OCI-LY3 (cell line): Measurements from ENCODE around the gene AFTPH.

Source experiments
- EZH2phosphoT487 ChIP-seq: fragments of 200-600 bp; shearing (Covaris generic); IDR thresholded peaks from 2 replicates; pipeline ENCODE4 v1.6.1; 2018; ENCODE audit warnings: antibody characterized with exemption, mixed run types, low read depth
- TF ChIP-seq, protein P1 (sequence below): fragments of 200-600, 300-600 bp; sonication (generic); IDR thresholded peaks from 2 replicates; pipeline ENCODE4 v1.5.1; 2014; ENCODE audit warnings: antibody characterized with exemption, low read length, low read depth

DNA sequence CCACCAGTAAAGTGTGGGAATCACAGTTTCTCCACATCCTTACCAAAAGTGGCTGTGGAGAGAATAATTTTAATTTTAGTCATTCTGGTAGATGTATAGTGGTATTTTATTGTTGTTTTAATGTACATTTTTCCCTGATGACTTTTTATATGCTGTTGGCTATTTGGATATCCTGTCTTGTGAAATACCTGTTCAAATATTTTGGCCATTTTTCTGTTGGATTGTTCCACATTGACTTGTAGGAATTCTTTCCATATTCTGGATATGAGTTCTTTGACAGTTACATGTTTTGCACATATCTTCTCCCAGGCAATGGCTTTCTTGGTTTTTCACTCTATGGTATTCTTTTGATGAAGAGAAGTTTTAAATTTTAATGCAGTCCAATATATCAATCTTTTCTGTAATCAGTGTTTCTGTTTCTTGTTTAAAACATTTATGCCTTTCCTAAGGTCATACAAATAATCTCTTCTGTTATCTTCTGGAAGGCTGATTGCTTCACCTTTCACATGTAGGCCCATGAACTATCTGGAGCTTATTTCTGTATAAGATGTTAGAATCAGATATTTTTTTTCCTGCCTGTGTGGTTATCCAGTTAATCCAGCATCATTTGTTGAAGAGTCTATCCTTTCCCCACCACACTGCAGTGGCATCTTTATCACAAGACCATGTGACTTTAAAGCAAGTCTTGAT, 19.0 kb downstream of the AFTPH start:
- TF ChIP-seq, protein P1, sequence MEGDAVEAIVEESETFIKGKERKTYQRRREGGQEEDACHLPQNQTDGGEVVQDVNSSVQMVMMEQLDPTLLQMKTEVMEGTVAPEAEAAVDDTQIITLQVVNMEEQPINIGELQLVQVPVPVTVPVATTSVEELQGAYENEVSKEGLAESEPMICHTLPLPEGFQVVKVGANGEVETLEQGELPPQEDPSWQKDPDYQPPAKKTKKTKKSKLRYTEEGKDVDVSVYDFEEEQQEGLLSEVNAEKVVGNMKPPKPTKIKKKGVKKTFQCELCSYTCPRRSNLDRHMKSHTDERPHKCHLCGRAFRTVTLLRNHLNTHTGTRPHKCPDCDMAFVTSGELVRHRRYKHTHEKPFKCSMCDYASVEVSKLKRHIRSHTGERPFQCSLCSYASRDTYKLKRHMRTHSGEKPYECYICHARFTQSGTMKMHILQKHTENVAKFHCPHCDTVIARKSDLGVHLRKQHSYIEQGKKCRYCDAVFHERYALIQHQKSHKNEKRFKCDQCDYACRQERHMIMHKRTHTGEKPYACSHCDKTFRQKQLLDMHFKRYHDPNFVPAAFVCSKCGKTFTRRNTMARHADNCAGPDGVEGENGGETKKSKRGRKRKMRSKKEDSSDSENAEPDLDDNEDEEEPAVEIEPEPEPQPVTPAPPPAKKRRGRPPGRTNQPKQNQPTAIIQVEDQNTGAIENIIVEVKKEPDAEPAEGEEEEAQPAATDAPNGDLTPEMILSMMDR: no peak
- TF ChIP-seq EZH2phosphoT487: no peak
